ENCODE measurements around the gene SLC27A4.

Gene SLC27A4

GRCh38 chr9:128349125-128349524, 8.8 kb downstream of the SLC27A4 start:
- CTCF ChIA-PET = interaction anchor here (1.1 to 1.3 kb wide), 3 partner anchors 8 to 61 kb away, joined by 3 to 5 read pairs (median 3); no protein-coding TSS in a partner anchor
- H3K9me3 ChIP-seq (ENCODE audit: control extremely low read depth in 1 of 5, control insufficient read depth in 4 of 5, insufficient read depth in 2 of 5, low read depth in 1 of 5, low read length in 4 of 5) = no peaks in the 10 kb centered on the region
- POLR2A ChIA-PET = no interaction called here
- H3K27me3 ChIP-seq (replicated peaks in 2 of 5; ENCODE audit: control insufficient read depth in 4 of 5, insufficient read depth in 5 of 5, low read length in 4 of 5) = no peaks in the 10 kb centered on the region
- H3K27ac ChIP-seq (ENCODE audit: insufficient read depth in 1 of 2, low read depth in 1 of 2, low read length in 2 of 2, poor library complexity in 1 of 2, severe bottlenecking in 2 of 2) = no peak overlapping the region
- WGBS (ENCODE audit: insufficient coverage) = 94% methylated on average over 2 of the region's 2 CpGs
- H3K4me3 ChIP-seq (ENCODE audit: control insufficient read depth in 1 of 7, extremely low read depth in 1 of 7, insufficient read depth in 4 of 7, low read depth in 2 of 7, low read length in 6 of 7) = no peak overlapping the region
- no peaks in the 10 kb centered on the region for H3K4me1 ChIP-seq (ENCODE audit: control extremely low read depth in 1 of 4, control insufficient read depth in 4 of 4, insufficient read depth in 4 of 4, low read length in 3 of 4)
- H3K36me3 ChIP-seq (ENCODE audit: control insufficient read depth in 4 of 4, insufficient read depth in 4 of 4, low read length in 3 of 4) = peaks cover 5 to 62% (median 47%) of the 10 kb centered on the region in 4 experiments
- DNase-seq = no peak

DNA sequence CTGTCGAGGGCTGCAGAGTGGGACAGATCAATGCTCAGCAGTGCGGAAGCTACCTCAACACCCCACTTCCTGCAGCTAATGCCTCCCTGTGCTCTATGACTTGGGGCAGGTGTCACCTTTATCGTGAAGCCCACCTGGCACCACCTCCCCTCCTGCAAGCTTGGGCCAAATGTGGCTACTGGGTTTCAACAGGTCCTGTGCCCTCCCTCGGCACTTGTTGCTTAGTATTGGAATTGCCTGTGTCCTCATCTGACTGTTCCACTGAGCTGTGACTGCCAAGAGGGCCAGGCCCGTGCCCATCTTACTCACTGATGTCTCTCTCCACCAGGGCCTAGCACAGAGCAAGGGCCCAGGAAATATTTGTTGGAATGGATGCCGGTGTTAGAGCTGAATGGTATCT, 9.4 kb downstream of the SLC27A4 start:
- ChIA-PET CTCF (interaction anchor here (1.0 to 1.3 kb wide), 4 partner anchors 9 to 60 kb away, joined by 3 to 5 read pairs (median 4); no protein-coding TSS in a partner anchor), POLR2A (no interaction called here)
- no peaks in the 10 kb centered on the region for H3K9me3 ChIP-seq (ENCODE audit: control extremely low read depth in 1 of 5, control insufficient read depth in 4 of 5, insufficient read depth in 2 of 5, low read depth in 1 of 5, low read length in 4 of 5)
- WGBS (ENCODE audit: insufficient coverage) = 100% methylated on average over 3 of the region's 6 CpGs
- H3K36me3 ChIP-seq (ENCODE audit: control insufficient read depth in 4 of 4, insufficient read depth in 4 of 4, low read length in 3 of 4) = peaks cover 5 to 60% (median 48%) of the 10 kb centered on the region in 4 experiments
- no peaks in the 10 kb centered on the region for H3K4me1 ChIP-seq (ENCODE audit: control extremely low read depth in 1 of 4, control insufficient read depth in 4 of 4, insufficient read depth in 4 of 4, low read length in 3 of 4)
- no peak for DNase-seq
- no peaks in the 10 kb centered on the region for H3K27me3 ChIP-seq (replicated peaks in 2 of 5; ENCODE audit: control insufficient read depth in 4 of 5, insufficient read depth in 5 of 5, low read length in 4 of 5)
- H3K4me3 ChIP-seq (ENCODE audit: control insufficient read depth in 1 of 7, extremely low read depth in 1 of 7, insufficient read depth in 4 of 7, low read depth in 2 of 7, low read length in 6 of 7) = no peak overlapping the region
- no peak overlapping the region for H3K27ac ChIP-seq (ENCODE audit: insufficient read depth in 1 of 2, low read depth in 1 of 2, low read length in 2 of 2, poor library complexity in 1 of 2, severe bottlenecking in 2 of 2)

DNA sequence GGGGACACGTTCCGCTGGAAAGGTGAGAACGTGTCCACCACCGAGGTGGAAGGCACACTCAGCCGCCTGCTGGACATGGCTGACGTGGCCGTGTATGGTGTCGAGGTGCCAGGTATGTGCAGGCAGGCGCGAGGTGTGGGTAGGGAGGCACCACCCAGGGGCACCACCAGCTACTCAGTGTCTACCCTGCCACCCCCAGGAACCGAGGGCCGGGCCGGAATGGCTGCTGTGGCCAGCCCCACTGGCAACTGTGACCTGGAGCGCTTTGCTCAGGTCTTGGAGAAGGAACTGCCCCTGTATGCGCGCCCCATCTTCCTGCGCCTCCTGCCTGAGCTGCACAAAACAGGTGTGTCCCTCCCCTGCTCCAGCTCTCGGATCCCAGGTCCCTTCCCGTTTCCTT, 15.1 kb downstream of the SLC27A4 start:
- Histone ChIP-seq H3K27me3 (replicated peaks in 2 of 5; ENCODE audit: control insufficient read depth in 4 of 5, insufficient read depth in 5 of 5, low read length in 4 of 5) (no peaks in the 10 kb centered on the region), H3K4me3 (ENCODE audit: control insufficient read depth in 1 of 7, extremely low read depth in 1 of 7, insufficient read depth in 4 of 7, low read depth in 2 of 7, low read length in 6 of 7) (no peak overlapping the region), H3K9me3 (ENCODE audit: control extremely low read depth in 1 of 5, control insufficient read depth in 4 of 5, insufficient read depth in 2 of 5, low read depth in 1 of 5, low read length in 4 of 5) (no peaks in the 10 kb centered on the region), H3K4me1 (ENCODE audit: control extremely low read depth in 1 of 4, control insufficient read depth in 4 of 4, insufficient read depth in 4 of 4, low read length in 3 of 4) (no peaks in the 10 kb centered on the region), H3K27ac (ENCODE audit: insufficient read depth in 1 of 2, low read depth in 1 of 2, low read length in 2 of 2, poor library complexity in 1 of 2, severe bottlenecking in 2 of 2) (no peak overlapping the region), H3K36me3 (ENCODE audit: control insufficient read depth in 4 of 4, insufficient read depth in 4 of 4, low read length in 3 of 4) (peaks cover 0 to 56% (median 22%) of the 10 kb centered on the region in 4 experiments)
- over 99% methylated on average over 15 of the region's 19 CpGs for WGBS (ENCODE audit: insufficient coverage)
- POLR2A ChIA-PET = no interaction called here
- CTCF ChIA-PET = interaction anchor here (1.0 to 2.0 kb wide), 4 partner anchors 10 to 494 kb away, joined by 3 to 5 read pairs (median 4); no protein-coding TSS in a partner anchor
- no peak for DNase-seq

DNA sequence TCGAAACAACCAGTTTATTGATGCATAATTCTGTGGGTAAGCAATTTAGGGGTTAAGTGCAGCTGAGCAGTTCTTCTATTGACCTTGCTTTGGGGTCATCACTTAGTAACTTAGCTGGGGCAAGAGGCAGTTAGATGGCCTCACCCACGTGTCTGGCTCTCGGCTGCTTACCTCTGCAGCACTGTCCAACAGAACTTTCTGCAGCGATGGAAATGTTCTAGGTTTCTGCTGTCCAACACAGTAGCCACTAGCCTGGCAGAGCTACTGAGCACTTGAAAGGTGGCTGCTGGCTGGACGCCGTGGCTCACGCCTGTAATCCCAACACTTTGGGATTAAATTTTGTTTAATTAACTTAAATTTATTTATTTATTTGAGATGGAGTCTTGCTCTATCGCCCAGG, 17.8 kb downstream of the SLC27A4 start:
- Histone ChIP-seq H3K4me3 (ENCODE audit: control insufficient read depth in 1 of 7, extremely low read depth in 1 of 7, insufficient read depth in 4 of 7, low read depth in 2 of 7, low read length in 6 of 7) (no peak overlapping the region), H3K27ac (ENCODE audit: insufficient read depth in 1 of 2, low read depth in 1 of 2, low read length in 2 of 2, poor library complexity in 1 of 2, severe bottlenecking in 2 of 2) (no peak overlapping the region), H3K36me3 (ENCODE audit: control insufficient read depth in 4 of 4, insufficient read depth in 4 of 4, low read length in 3 of 4) (peaks cover 0 to 44% (median 16%) of the 10 kb centered on the region in 4 experiments), H3K4me1 (ENCODE audit: control extremely low read depth in 1 of 4, control insufficient read depth in 4 of 4, insufficient read depth in 4 of 4, low read length in 3 of 4) (peaks cover 0 to 12% (median 9%) of the 10 kb centered on the region in 4 experiments), H3K9me3 (ENCODE audit: control extremely low read depth in 1 of 5, control insufficient read depth in 4 of 5, insufficient read depth in 2 of 5, low read depth in 1 of 5, low read length in 4 of 5) (no peaks in the 10 kb centered on the region), H3K27me3 (replicated peaks in 2 of 5; ENCODE audit: control insufficient read depth in 4 of 5, insufficient read depth in 5 of 5, low read length in 4 of 5) (no peaks in the 10 kb centered on the region)
- POLR2A ChIA-PET = no interaction called here
- CTCF ChIA-PET = interaction anchor here (0.8 to 1.0 kb wide), 2 partner anchors 9 to 71 kb away, joined by 3 read pairs; no protein-coding TSS in a partner anchor
- no peak for DNase-seq
- WGBS (ENCODE audit: insufficient coverage) = 92% methylated on average over 3 of the region's 8 CpGs

- Histone ChIP-seq H3K27me3 (replicated peaks in 2 of 5; ENCODE audit: control insufficient read depth in 4 of 5, insufficient read depth in 5 of 5, low read length in 4 of 5) (no peaks in the 10 kb centered on the region), H3K4me1 (ENCODE audit: control extremely low read depth in 1 of 4, control insufficient read depth in 4 of 4, insufficient read depth in 4 of 4, low read length in 3 of 4) (peaks cover 0 to 12% (median 9%) of the 10 kb centered on the region in 4 experiments), H3K36me3 (ENCODE audit: control insufficient read depth in 4 of 4, insufficient read depth in 4 of 4, low read length in 3 of 4) (peaks cover 0 to 40% (median 13%) of the 10 kb centered on the region in 4 experiments), H3K4me3 (ENCODE audit: control insufficient read depth in 1 of 7, extremely low read depth in 1 of 7, insufficient read depth in 4 of 7, low read depth in 2 of 7, low read length in 6 of 7) (no peak overlapping the region), H3K27ac (ENCODE audit: insufficient read depth in 1 of 2, low read depth in 1 of 2, low read length in 2 of 2, poor library complexity in 1 of 2, severe bottlenecking in 2 of 2) (no peak overlapping the region), H3K9me3 (ENCODE audit: control extremely low read depth in 1 of 5, control insufficient read depth in 4 of 5, insufficient read depth in 2 of 5, low read depth in 1 of 5, low read length in 4 of 5) (no peaks in the 10 kb centered on the region)
- ChIA-PET CTCF (interaction anchor here (6.9 kb wide), 1 partner anchor 53 kb away, joined by 80 read pairs; no protein-coding TSS in a partner anchor), POLR2A (no interaction called here)
- no peak for DNase-seq
- 93% methylated on average over 3 of the region's 4 CpGs for WGBS (ENCODE audit: insufficient coverage)
These were observed 18.5 kb downstream of the SLC27A4 start for GRCh38 chr9:128358861-128359260.

DNA sequence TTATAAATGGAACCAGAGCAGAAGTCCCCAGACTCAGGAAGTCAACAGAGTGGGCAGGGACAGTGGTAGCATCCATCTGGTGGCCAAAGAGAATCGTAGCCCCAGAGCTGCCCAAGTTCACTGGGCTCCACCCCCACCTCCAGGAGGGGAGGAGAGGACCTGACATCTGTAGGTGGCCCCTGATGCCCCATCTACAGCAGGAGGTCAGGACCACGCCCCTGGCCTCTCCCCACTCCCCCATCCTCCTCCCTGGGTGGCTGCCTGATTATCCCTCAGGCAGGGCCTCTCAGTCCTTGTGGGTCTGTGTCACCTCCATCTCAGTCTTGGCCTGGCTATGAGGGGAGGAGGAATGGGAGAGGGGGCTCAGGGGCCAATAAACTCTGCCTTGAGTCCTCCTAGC, 20.5 kb downstream of the SLC27A4 start:
- Histone ChIP-seq H3K9me3 (ENCODE audit: control extremely low read depth in 1 of 5, control insufficient read depth in 4 of 5, insufficient read depth in 2 of 5, low read depth in 1 of 5, low read length in 4 of 5) (no peaks in the 10 kb centered on the region), H3K27me3 (replicated peaks in 2 of 5; ENCODE audit: control insufficient read depth in 4 of 5, insufficient read depth in 5 of 5, low read length in 4 of 5) (no peaks in the 10 kb centered on the region), H3K4me3 (ENCODE audit: control insufficient read depth in 1 of 7, extremely low read depth in 1 of 7, insufficient read depth in 4 of 7, low read depth in 2 of 7, low read length in 6 of 7) (no peak overlapping the region), H3K27ac (ENCODE audit: insufficient read depth in 1 of 2, low read depth in 1 of 2, low read length in 2 of 2, poor library complexity in 1 of 2, severe bottlenecking in 2 of 2) (no peak overlapping the region), H3K4me1 (ENCODE audit: control extremely low read depth in 1 of 4, control insufficient read depth in 4 of 4, insufficient read depth in 4 of 4, low read length in 3 of 4) (peaks cover 0 to 25% (median 19%) of the 10 kb centered on the region in 4 experiments), H3K36me3 (ENCODE audit: control insufficient read depth in 4 of 4, insufficient read depth in 4 of 4, low read length in 3 of 4) (peaks cover 0 to 25% (median 2%) of the 10 kb centered on the region in 4 experiments)
- CTCF ChIA-PET = interaction anchor here (1.5 to 6.9 kb wide), 6 partner anchors 10 to 134 kb away, joined by 3 to 80 read pairs (median 12); partner anchors contain the start of gene URM1
- 88% methylated on average over 1 of the region's 2 CpGs for WGBS (ENCODE audit: insufficient coverage)
- no peak for DNase-seq
- POLR2A ChIA-PET = interaction anchor here (0.6 kb wide), 1 partner anchor 22 kb away, joined by 5 read pairs; no protein-coding TSS in a partner anchor

GRCh38 chr9:128361296-128361985, 21.1 kb downstream of the SLC27A4 start:
- POLR2A ChIA-PET = interaction anchor here (0.7 to 1.4 kb wide), 3 partner anchors 10 to 53 kb away, joined by 3 to 6 read pairs (median 3); partner anchors contain the start of gene URM1
- Histone ChIP-seq H3K9me3 (ENCODE audit: control extremely low read depth in 1 of 5, control insufficient read depth in 4 of 5, insufficient read depth in 2 of 5, low read depth in 1 of 5, low read length in 4 of 5) (no peaks in the 10 kb centered on the region), H3K4me3 (ENCODE audit: control insufficient read depth in 1 of 7, extremely low read depth in 1 of 7, insufficient read depth in 4 of 7, low read depth in 2 of 7, low read length in 6 of 7) (peak overlapping the region; percentile 29 to 83 (median 78)), H3K27me3 (replicated peaks in 2 of 5; ENCODE audit: control insufficient read depth in 4 of 5, insufficient read depth in 5 of 5, low read length in 4 of 5) (no peaks in the 10 kb centered on the region), H3K27ac (ENCODE audit: insufficient read depth in 1 of 2, low read depth in 1 of 2, low read length in 2 of 2, poor library complexity in 1 of 2, severe bottlenecking in 2 of 2) (peak overlapping the region in 1 of 2 experiments; percentile 14), H3K4me1 (ENCODE audit: control extremely low read depth in 1 of 4, control insufficient read depth in 4 of 4, insufficient read depth in 4 of 4, low read length in 3 of 4) (peaks cover 0 to 25% (median 19%) of the 10 kb centered on the region in 4 experiments), H3K36me3 (ENCODE audit: control insufficient read depth in 4 of 4, insufficient read depth in 4 of 4, low read length in 3 of 4) (peaks cover 0 to 20% (median under 1%) of the 10 kb centered on the region in 4 experiments)
- 53% methylated on average over 12 of the region's 14 CpGs for WGBS (ENCODE audit: insufficient coverage)
- DNase-seq = no peak
- CTCF ChIA-PET = interaction anchor here (1.0 to 6.9 kb wide), 15 partner anchors 10 to 133 kb away, joined by 3 to 80 read pairs (median 8); partner anchors contain the start of genes CERCAM and URM1

All from common myeloid progenitor, CD34-positive (primary cell).